IMR-90 (cell line): Measurements from ENCODE around the gene DERA. TPM values are rescaled to one million over a fixed set of nuclear protein-coding genes. Genes with fewer than 3 reads are reported as not detected.

Source experiments
- ATAC-seq: fragments of 200-7000 bp; cut with Tn5 transposase; 2 replicates; pipeline ENCODE4 v1.9.1; 2020; ENCODE audit warnings: low read depth, mild to moderate bottlenecking, moderate library complexity
- BruUV-seq: library from RNA; stranded (reverse); fragments of 400-500 nt; replicated peaks from 2 replicates; lab custom pipeline; 2021; lab: Mats Ljungman, UMichigan
- CTCF ChIA-PET: fragments of 300-600 bp; formaldehyde crosslinking; extraction: SDS; loops from one replicate; lab custom pipeline; 2021; ENCODE audit warnings: antibody characterized with exemption; lab: Yijun Ruan, JAX
- POLR2A ChIA-PET: fragments of 300-600 bp; sonication (Branson Sonifier 250); formaldehyde crosslinking; loops from one replicate; lab custom pipeline; 2022; ENCODE audit warnings: antibody characterized with exemption; ENCODE audit not compliant: unreplicated experiment; lab: Charles Lee
- DNase-seq: peaks from one replicate; pipeline ENCODE4 v3.0.0; 2013
- H2AFZ ChIP-seq: replicated peaks from 2 replicates; pipeline ENCODE3; 2013; ENCODE audit warnings: low read length, mild to moderate bottlenecking; ENCODE audit not compliant: poor library complexity
- H2AK5ac ChIP-seq: 2 replicates; pipeline ENCODE4 v1.6.1; 2013; ENCODE audit warnings: low read depth, low read length, inconsistent platforms
- H2AK9ac ChIP-seq: replicated peaks from 2 replicates; pipeline ENCODE3; 2013; ENCODE audit warnings: mild to moderate bottlenecking, low read depth, low read length, moderate library complexity; ENCODE audit not compliant: poor library complexity
- H2BK120ac ChIP-seq: 2 replicates; pipeline ENCODE4 v1.6.1; 2013; ENCODE audit warnings: low read depth, low read length, inconsistent platforms
- H2BK15ac ChIP-seq: 3 replicates; pipeline ENCODE4 v1.6.1; 2013; ENCODE audit warnings: low read depth, low read length, inconsistent platforms
- H2BK20ac ChIP-seq: 2 replicates; pipeline ENCODE4 v1.6.1; 2013; ENCODE audit warnings: low read depth, mild to moderate bottlenecking, inconsistent platforms, low read length, moderate library complexity
- H2BK5ac ChIP-seq: 2 replicates; pipeline ENCODE4 v1.6.1; 2013; ENCODE audit warnings: mild to moderate bottlenecking, low read depth, low read length, inconsistent platforms; ENCODE audit not compliant: poor library complexity, severe bottlenecking
- H3K14ac ChIP-seq: replicated peaks from 2 replicates; pipeline ENCODE4 v1.6.1; 2013; ENCODE audit warnings: low read depth, low read length, inconsistent platforms
- H3K18ac ChIP-seq: 2 replicates; pipeline ENCODE4 v1.6.1; 2013; ENCODE audit warnings: low read depth, low read length, control low read depth
- H3K23ac ChIP-seq: 2 replicates; pipeline ENCODE4 v1.6.1; 2013; ENCODE audit warnings: low read depth, low read length, inconsistent platforms
- H3K27ac ChIP-seq: 2 replicates; pipeline ENCODE4 v1.5.1; 2013; ENCODE audit warnings: mild to moderate bottlenecking, control low read depth, low read length; ENCODE audit not compliant: insufficient read depth
- H3K27me3 ChIP-seq: 2 replicates; pipeline ENCODE4 v1.6.1; 2013; ENCODE audit warnings: low read length; ENCODE audit not compliant: control insufficient read depth, insufficient read depth
- H3K36me3 ChIP-seq: 2 replicates; pipeline ENCODE4 v1.6.1; 2013; ENCODE audit warnings: low read length, mixed read lengths; ENCODE audit not compliant: control insufficient read depth, insufficient read depth
- H3K4ac ChIP-seq: 2 replicates; pipeline ENCODE4 v1.6.1; 2013; ENCODE audit warnings: low read depth, low read length, inconsistent platforms
- H3K4me1 ChIP-seq: 2 replicates; pipeline ENCODE4 v1.6.1; 2013; ENCODE audit warnings: low read length, mixed read lengths; ENCODE audit not compliant: control insufficient read depth, insufficient read depth
- H3K4me2 ChIP-seq: 2 replicates; pipeline ENCODE4 v1.6.1; 2013; ENCODE audit warnings: low read depth, mild to moderate bottlenecking, control low read depth, low read length, moderate library complexity
- H3K4me3 ChIP-seq: 2 replicates; pipeline ENCODE4 v1.5.1; 2013; ENCODE audit warnings: low read depth, mild to moderate bottlenecking, control low read depth, low read length, moderate library complexity; ENCODE audit not compliant: insufficient read depth
- H3K56ac ChIP-seq: 2 replicates; pipeline ENCODE4 v1.6.1; 2013; ENCODE audit warnings: low read length, inconsistent platforms; ENCODE audit not compliant: insufficient read depth; ENCODE audit errors: extremely low read depth
- H3K79me1 ChIP-seq, 2 experiments: 2 replicates each; pipeline ENCODE4 v1.6.1; 2013; ENCODE audit warnings: low read length in 2 of 2, inconsistent platforms in 1 of 2, low read depth in 1 of 2
- H3K9ac ChIP-seq: 2 replicates; pipeline ENCODE4 v1.6.1; 2013; ENCODE audit warnings: low read depth, low read length, control low read depth
- H3K9me1 ChIP-seq: 2 replicates; pipeline ENCODE4 v1.6.1; 2013; ENCODE audit warnings: low read length, inconsistent platforms; ENCODE audit not compliant: insufficient read depth
- H3K9me3 ChIP-seq: 2 replicates; pipeline ENCODE4 v1.6.1; 2013; ENCODE audit warnings: low read length; ENCODE audit not compliant: control insufficient read depth, insufficient read depth
- H4K20me1 ChIP-seq: 2 replicates; pipeline ENCODE4 v1.6.1; 2013; ENCODE audit warnings: low read length, inconsistent platforms; ENCODE audit not compliant: insufficient read depth
- H4K5ac ChIP-seq: 2 replicates; pipeline ENCODE4 v1.6.1; 2013; ENCODE audit warnings: mild to moderate bottlenecking, low read depth, low read length, control low read depth
- H4K8ac ChIP-seq, 2 experiments: 2 replicates each; pipeline ENCODE4 v1.6.1; 2013; ENCODE audit warnings: low read depth in 2 of 2, low read length in 2 of 2, control low read depth in 1 of 2, inconsistent platforms in 1 of 2
- H4K91ac ChIP-seq: 2 replicates; pipeline ENCODE4 v1.6.1; 2013; ENCODE audit warnings: low read depth, low read length, inconsistent platforms; ENCODE audit not compliant: insufficient read depth
- CEBPB ChIP-seq: IDR thresholded peaks from 2 replicates; pipeline ENCODE4 v1.6.1; 2012; ENCODE audit warnings: low read depth, low read length, improper control_type of control experiment
- CTCF ChIP-seq: conservative IDR thresholded peaks from 2 replicates; pipeline ENCODE4 v1.5.1; 2012; ENCODE audit warnings: mild to moderate bottlenecking, low read depth, low read length, improper control_type of control experiment
- FOS ChIP-seq: fragments of 150-350 bp; IDR thresholded peaks from 2 replicates; pipeline ENCODE4 v1.6.1; 2016; ENCODE audit warnings: low read depth, low read length
- RAD21 ChIP-seq: IDR thresholded peaks from 2 replicates; pipeline ENCODE4 v1.6.1; 2012; ENCODE audit warnings: low read length, improper control_type of control experiment
- RCOR1 ChIP-seq: IDR thresholded peaks from 2 replicates; pipeline ENCODE4 v1.6.1; 2012; ENCODE audit warnings: mild to moderate bottlenecking, low read length, improper control_type of control experiment; ENCODE audit not compliant: insufficient replicate concordance
- SMC3 ChIP-seq: fragments of 150-350 bp; IDR thresholded peaks from 2 replicates; pipeline ENCODE4 v1.6.1; 2016; ENCODE audit warnings: low read depth, mild to moderate bottlenecking, antibody characterized with exemption, low read length, moderate library complexity
- USF2 ChIP-seq: fragments of 150-350 bp; IDR thresholded peaks from 2 replicates; pipeline ENCODE4 v1.6.1; 2017; ENCODE audit warnings: mild to moderate bottlenecking, antibody characterized with exemption, low read length, low read depth
- dilution Hi-C: fragments of 300-500 bp; cut with HindIII; formaldehyde crosslinking; loops from one replicate; pipeline ENCODE4 v1.14.3; 2018; ENCODE audit warnings: low sequenced_read_pairs; ENCODE audit not compliant: unreplicated experiment
- in situ Hi-C: fragments of 300-500 bp; cut with MboI; formaldehyde crosslinking; loops from 3 replicates; pipeline ENCODE4 v1.14.3; 2019; ENCODE audit warnings: low sequenced_read_pairs, inconsistent platforms, mixed read lengths
- intact Hi-C: fragments of 100-400 bp; cut with micrococcal nuclease; formaldehyde crosslinking; loops from 2 replicates; pipeline ENCODE4 v1.10.0; 2022
- polyA plus RNA-seq, 3 experiments: library from polyadenylated mRNA; depleted of rRNA; stranded (reverse); fragments of >200 nt; gene quantifications; 2 replicates each; pipeline ENCODE4 v1.2.3, GENCODE V29; 2012; ENCODE audit warnings: low replicate concordance in 1 of 3
- total RNA-seq: library from RNA; depleted of rRNA; stranded (reverse); fragments of >200 nt; gene quantifications from 2 replicates; pipeline ENCODE4 v1.2.3, GENCODE V29; 2012

DERA gene
- total and polyA plus RNA-seq, 2 of the 4 experiments (the other 2 are of a cell fraction) = 28.1 to 58.6 TPM

GRCh38 chr12:15899282-15899870, 11.8 kb upstream of the DERA start:
- Histone ChIP-seq H3K56ac (no peak overlapping the region), H3K4me3 (no peak overlapping the region), H2BK120ac (no peak overlapping the region), H3K9ac (no peak overlapping the region), H3K79me1 (peaks cover 10 to 12% of the 10 kb centered on the region in 2 experiments), H3K36me3 (peaks cover 38% of the 10 kb centered on the region), H3K27me3 (no peaks in the 10 kb centered on the region), H3K18ac (no peak overlapping the region), H2BK20ac (no peak overlapping the region), H4K20me1 (no peaks in the 10 kb centered on the region), H3K4ac (no peak overlapping the region), H3K9me3 (no peaks in the 10 kb centered on the region), H4K5ac (no peak overlapping the region), H3K14ac (no peak overlapping the region), H4K8ac (no peak overlapping the region), H4K91ac (no peak overlapping the region), H2AK5ac (no peak overlapping the region), H2BK5ac (no peak overlapping the region), H3K4me1 (peaks cover 4% of the 10 kb centered on the region; the same call in 1 of the 2 replicates), H2AFZ (no peak overlapping the region), H2AK9ac (no peak overlapping the region), H3K23ac (no peak overlapping the region), H3K9me1 (no peaks in the 10 kb centered on the region), H3K27ac (no peak overlapping the region), H3K4me2 (no peak overlapping the region), H2BK15ac (no peak overlapping the region)
- POLR2A ChIA-PET = no interaction called here
- TF ChIP-seq RAD21 (peak; percentile 46), USF2 (no peak), RCOR1 (no peak), FOS (no peak), CTCF (peak; percentile 56), SMC3 (peak; percentile 36), CEBPB (no peak)
- no TSS peak for BruUV-seq
- CTCF ChIA-PET = interaction anchor here (1.5 to 1.6 kb wide), 2 partner anchors 12 to 36 kb away, joined by 3 to 5 read pairs; partner anchors contain the start of gene DERA
- ATAC-seq (no peak), DNase-seq (no peak)
- in situ Hi-C loops (loop anchor here (25.0 kb wide), 1 partner anchor 1112 kb away; no protein-coding TSS in a partner anchor), dilution Hi-C loops (no loop called here), intact Hi-C loops (loop anchor here (5.0 kb wide), 1 partner anchor 307 kb away; no protein-coding TSS in a partner anchor)
